Epidermal melanocyte (primary cell): ENCODE measurements around the gene IL21R.
"Not testable (repeated sequence)": the region's sequence is repeated elsewhere in the genome, so short reads cannot be mapped to it uniquely, and the experiment has no call there.

Experiments
- DNase-seq: peaks from one replicate; pipeline ENCODE4 v3.0.0; 2011; ENCODE audit warnings: low spot score; ENCODE audit not compliant: insufficient read length

Gene IL21R

DNA sequence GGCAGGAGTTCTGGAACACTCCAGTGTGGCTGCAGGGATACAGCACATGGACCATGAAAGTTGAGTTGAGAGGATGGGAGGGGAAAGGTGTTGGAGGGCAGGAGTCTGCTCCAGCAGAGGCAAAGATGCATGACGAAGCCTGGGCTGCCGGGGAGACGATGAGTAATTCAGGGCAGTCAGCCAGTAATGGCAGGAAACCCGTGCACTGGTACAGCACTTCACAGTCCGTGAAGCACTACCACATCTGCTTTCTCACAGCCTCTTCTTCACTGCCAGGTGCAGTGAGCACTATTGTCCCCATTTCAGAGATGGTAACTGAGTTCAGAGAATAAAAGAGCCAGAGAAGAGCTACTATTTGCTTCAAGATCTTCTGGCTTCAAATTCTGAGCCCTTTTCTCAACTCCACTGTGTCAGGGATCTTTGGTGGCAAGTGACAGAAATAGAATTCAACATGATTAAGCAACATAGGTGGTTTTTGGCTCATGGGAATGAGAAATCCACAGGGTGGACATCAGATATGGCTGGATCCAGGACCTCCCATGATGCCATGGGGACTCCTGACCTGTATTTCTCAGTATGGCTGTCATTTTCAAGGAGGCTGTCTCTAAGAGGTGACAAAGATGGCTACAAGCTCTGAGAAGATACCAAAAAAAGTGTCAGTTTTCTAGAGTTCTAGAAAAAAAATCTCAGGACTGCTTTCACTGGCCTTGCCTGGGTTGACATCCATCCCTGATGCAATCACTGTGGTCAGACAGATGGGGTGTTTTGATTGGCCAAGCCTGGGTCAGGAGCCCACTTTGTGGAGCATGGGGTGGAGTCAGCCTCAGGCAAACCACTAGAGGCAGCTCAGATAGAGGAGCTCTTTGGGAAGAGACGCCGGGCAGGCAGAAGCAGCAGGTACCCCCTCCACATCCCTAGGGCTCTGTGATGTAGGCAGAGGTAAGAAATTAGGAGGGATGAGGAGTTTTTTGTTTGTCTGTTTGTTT is 24.7 kb downstream of the IL21R start:
- DNase-seq = peak; percentile 50

DNA sequence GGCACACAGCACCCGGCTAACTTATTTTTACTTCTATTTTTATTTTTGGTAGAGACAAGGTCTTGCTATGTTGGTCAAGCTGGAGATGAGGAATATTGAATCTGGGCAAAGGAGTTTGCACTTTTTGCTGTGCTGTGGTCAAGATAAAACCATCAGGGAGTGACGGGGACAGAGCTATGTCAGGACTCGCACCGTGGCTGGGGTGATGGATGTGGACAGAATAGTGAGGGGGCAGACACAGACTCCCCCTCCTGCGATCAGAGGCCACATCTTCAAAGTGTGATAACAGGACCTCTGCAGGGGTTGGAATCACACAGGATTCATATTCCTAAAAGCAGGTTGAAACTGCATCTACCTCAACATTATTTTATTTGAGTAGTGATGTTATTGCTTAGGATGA is 25.6 kb downstream of the IL21R start:
- no peak for DNase-seq

- no peak for DNase-seq
Observed at GRCh38 chr16:27428026-27428785, 26.2 kb downstream of the IL21R start.

DNA sequence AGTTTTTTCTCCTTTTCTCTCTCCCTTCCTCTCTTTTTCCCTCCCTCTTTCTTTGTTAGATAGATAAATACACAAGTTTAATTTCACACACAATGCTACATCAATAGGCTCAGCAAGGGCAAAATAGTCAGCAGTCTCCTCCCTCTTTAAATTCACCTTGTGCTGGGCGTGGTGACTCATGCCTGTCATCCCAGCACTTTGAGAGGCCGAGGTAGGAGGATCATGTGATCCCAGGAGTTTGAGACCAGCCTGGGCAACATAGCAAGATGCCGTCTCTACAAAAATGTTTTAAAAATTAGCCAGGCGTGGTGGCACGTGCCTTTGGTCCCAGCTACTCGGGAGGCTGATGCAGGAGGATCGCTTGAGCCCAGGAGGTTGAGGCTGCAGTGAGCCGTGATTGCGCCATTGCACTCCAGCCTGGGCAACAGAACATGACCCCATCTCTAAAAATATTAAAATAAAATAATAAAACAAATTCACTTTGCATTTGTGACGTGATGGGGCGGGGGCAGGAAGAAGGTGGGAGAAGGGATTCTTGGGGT is 27.4 kb downstream of the IL21R start:
- DNase-seq = no peak

- DNase-seq = no peak
Observed at GRCh38 chr16:27429981-27430441, 28.0 kb downstream of the IL21R start.

- no peak for DNase-seq
Observed at GRCh38 chr16:27430512-27430911, 28.5 kb downstream of the IL21R start.

- DNase-seq = no peak
Observed at GRCh38 chr16:27430923-27431484, 29.0 kb downstream of the IL21R start.

DNA sequence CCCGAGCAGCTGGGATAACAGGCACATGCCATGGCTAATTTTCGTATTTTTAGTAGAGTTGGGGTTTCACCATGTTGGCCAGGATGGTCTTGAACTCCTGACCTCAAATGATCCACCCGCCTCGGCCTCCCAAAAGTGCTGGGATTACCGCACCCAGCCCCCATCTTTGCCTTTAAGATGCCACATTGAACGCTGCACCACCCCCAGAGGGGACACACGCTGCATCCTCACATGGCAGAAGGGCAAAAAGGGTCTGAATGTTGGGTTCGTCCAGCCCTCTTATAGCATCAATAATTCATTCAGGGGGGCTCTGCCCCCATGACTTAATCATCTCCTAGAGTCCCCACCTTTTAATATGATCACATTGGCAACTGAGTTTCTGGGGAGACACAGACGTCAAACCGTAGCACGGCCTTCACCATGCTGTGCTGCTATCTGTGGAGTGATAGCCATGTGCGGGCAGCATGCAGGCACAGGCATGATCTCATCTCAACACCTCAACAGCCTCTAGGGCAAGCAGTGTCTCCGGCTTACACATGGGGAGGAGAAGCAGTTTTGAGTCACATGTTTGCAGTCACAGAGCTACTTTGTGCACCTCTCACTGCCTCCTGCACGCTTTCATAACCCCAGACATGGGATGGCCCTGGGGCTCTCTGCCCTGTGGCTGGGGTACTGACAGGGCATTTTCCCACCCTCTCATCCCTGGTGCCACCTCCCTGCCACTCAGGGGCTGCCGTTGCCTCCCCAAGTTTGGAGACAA is 30.0 kb downstream of the IL21R start:
- no peak for DNase-seq

GRCh38 chr16:27432558-27432957 is 30.6 kb downstream of the IL21R start:
- DNase-seq = no peak

DNA sequence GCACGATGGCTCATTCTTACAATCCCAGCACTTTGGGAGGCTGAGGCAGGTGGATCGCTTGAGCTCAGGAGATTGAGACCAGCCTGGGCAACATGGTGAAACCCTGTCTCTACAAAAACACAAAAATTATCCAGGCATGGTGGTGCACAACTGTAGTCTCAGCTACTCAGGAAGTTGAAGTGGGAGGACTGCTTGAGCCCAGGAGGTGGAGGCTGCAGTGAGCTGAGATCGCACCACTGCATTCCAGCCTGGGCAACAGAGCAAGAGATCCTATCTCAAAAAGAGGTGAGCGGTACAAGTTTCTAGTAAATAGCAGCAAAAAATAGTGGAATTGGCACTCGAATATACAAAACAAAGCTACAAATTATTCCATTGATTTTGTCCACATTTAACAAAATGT is 31.2 kb downstream of the IL21R start:
- not testable (repeated sequence) for DNase-seq

GRCh38 chr16:27433636-27434035 is 31.7 kb downstream of the IL21R start:
- DNase-seq = no peak

GRCh38 chr16:27434141-27435051 is 32.4 kb downstream of the IL21R start:
- no peak for DNase-seq

DNA sequence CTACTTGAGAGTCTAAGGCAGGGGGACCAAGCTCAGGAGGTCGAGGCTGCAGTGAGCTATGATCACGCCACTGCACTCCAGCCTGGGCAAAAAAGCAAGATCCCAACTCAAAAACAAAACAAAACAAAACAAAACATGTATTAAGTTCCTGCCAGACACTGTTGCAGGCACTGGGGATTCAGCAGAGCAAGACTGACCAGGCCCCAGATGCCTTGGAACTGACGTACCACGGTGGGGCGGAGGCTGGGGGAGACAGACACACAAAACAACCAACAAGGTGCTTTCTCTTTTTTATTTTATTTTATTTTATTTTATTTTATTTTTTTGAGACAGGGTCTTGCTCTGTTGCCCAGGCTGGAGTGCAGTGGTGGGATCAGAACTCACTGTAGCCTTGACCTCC is 33.2 kb downstream of the IL21R start:
- DNase-seq = not testable (repeated sequence)

DNA sequence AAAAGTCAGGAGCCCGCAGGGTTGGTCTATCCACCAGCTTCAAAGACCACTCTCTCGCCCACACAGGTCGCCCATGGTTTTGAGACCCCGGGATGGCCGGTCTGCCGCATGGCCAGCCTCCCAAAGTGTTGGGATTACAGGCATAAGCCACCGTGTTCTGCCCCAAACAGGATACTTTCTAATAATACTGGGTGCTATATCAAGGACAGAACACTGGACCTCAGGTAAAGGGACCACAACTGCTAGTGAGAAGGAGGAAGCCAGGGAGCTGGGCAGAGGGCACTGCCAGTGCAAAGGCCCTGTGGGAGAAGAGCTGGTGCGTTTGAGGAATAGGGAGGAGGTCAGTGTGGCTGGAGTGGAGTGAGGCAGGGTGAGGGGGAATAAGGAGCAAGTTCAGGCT is 34.1 kb downstream of the IL21R start:
- DNase-seq = no peak

- no peak for DNase-seq
Observed at GRCh38 chr16:27436921-27437650, 35.1 kb downstream of the IL21R start.

- no peak for DNase-seq
Observed at GRCh38 chr16:27437946-27438345, 36.0 kb downstream of the IL21R start.

DNA sequence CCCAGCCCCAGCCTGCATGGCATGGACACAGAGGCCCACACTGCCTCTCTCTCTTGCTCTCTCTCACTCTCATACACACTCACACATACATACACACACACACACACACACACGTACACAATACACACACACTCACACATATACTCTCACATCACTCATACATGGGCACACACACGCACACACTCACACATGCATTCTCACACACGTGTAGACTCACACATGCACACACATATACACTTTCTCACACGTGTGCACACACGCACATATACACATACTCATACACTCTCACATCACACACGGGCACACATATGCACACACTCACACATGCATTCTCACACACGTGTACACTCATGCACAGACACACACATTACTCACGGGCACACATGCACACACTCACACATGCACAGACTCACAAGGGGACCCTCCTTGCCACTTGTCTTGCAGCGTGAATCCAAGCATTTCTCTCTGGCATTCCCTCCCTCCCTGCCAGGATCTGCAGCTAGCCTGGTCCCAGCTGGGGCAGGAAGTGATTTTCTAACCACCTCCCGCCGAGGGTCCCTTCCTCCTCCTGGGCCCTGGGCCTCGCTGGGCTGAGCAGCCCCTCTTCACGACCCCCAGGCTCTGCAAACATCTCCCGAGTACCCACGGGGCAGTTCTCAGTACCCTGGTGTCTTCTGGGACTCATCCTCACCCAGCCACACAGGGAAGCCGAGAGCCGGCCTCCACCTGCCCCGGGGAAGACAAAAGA is 37.5 kb downstream of the IL21R start:
- DNase-seq = no peak

- DNase-seq = no peak
Observed at GRCh38 chr16:27441276-27441675, 39.3 kb downstream of the IL21R start.
